ENCODE data around the gene CD14. TPM values are rescaled to one million over a fixed set of nuclear protein-coding genes. Genes with fewer than 3 reads are reported as not detected.

Gene CD14
- total RNA-seq, 6 experiments from 2014 or later: 0.84 to 1.9 (median 1.3) TPM

DNA sequence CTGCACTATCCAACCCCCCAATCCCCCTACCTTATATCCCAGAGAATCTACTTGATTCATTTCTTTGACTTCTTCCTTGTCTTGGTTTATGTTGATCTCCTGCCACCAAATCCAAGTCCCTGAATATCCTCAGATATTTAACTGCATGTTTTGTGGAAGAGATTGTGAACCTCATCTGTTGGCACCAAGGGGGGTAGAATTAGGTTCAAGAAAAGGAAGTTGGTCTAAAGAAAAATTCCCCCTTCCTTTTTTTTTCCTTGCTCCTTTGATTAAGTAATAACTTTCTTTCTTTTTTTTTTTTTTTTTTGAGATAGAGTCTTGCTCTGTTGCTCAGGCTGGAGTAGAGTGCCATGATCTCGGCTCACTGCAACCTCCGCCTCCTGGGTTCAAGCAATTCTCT, 526 bp upstream of the CD14 start:
- Mint-ChIP-seq H3K4me1 (ENCODE audit: low read depth) (peaks cover 30% of the 10 kb centered on the region), H3K9me3 (no peaks in the 10 kb centered on the region), H3K4me3 (peak overlapping the region; percentile 90), H3K27me3 (ENCODE audit: insufficient read depth) (no peaks in the 10 kb centered on the region; the same call in 1 of the 2 replicates), H3K36me3 (ENCODE audit: low read depth) (no peaks in the 10 kb centered on the region; the same call in 1 of the 2 replicates), H3K27ac (peak overlapping the region; percentile 66; the same call in 1 of the 2 replicates)
- DNase-seq: no peak
- TF ChIP-seq, protein P1, sequence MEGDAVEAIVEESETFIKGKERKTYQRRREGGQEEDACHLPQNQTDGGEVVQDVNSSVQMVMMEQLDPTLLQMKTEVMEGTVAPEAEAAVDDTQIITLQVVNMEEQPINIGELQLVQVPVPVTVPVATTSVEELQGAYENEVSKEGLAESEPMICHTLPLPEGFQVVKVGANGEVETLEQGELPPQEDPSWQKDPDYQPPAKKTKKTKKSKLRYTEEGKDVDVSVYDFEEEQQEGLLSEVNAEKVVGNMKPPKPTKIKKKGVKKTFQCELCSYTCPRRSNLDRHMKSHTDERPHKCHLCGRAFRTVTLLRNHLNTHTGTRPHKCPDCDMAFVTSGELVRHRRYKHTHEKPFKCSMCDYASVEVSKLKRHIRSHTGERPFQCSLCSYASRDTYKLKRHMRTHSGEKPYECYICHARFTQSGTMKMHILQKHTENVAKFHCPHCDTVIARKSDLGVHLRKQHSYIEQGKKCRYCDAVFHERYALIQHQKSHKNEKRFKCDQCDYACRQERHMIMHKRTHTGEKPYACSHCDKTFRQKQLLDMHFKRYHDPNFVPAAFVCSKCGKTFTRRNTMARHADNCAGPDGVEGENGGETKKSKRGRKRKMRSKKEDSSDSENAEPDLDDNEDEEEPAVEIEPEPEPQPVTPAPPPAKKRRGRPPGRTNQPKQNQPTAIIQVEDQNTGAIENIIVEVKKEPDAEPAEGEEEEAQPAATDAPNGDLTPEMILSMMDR (IDR thresholded peaks at IDR 0.05): no peak

GRCh38 chr5:140632366-140633020, 482 bp downstream of the CD14 start:
- DNase-seq: peak; percentile 9
- H3K36me3 Mint-ChIP-seq (ENCODE audit: low read depth): peaks cover 9% of the 10 kb centered on the region
- H3K9me3 Mint-ChIP-seq: peaks cover 9% of the 10 kb centered on the region
- H3K27me3 Mint-ChIP-seq (ENCODE audit: insufficient read depth): no peaks in the 10 kb centered on the region; the same call in none of the 2 replicates
- peak overlapping the region; percentile 66; the same call in 1 of the 2 replicates for H3K27ac Mint-ChIP-seq
- peak overlapping the region; percentile 90 for H3K4me3 Mint-ChIP-seq
- TF ChIP-seq, protein P1 (IDR thresholded peaks at IDR 0.05): no peak; the same call in 1 of the 2 replicates
- peaks cover 24% of the 10 kb centered on the region for H3K4me1 Mint-ChIP-seq (ENCODE audit: low read depth)

DNA sequence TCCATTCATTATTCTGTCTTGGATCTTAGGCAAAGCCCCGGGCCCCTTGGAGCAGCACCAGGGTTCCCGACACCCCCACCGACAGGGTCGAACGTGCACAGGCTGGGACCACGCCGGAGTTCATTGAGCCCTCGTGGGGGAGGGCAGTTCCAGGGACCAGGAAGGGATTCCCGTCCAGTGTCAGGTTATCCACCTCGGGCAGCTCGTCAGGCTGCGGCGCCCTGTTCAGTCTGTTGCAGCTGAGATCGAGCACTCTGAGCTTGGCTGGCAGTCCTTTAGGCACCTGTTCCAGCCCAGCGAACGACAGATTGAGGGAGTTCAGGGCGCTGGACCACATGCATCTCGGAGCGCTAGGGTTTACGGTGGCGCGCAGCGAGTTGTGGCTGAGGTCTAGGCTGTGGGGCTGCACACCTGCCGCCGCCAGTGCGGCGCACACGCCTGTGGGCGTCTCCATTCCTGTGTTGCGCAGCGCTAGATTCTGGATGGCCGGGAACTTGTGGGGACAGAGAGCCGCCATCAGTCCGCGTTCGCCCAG, 1.1 kb downstream of the CD14 start:
- Mint-ChIP-seq H3K9me3 (peaks cover 14% of the 10 kb centered on the region), H3K4me3 (peak overlapping the region; percentile 90), H3K27me3 (ENCODE audit: insufficient read depth) (no peaks in the 10 kb centered on the region; the same call in none of the 2 replicates), H3K36me3 (ENCODE audit: low read depth) (peaks cover 12% of the 10 kb centered on the region), H3K4me1 (ENCODE audit: low read depth) (peaks cover 24% of the 10 kb centered on the region), H3K27ac (no peak overlapping the region)
- TF ChIP-seq, protein P1 (IDR thresholded peaks at IDR 0.05): no peak
- no peak for DNase-seq

DNA sequence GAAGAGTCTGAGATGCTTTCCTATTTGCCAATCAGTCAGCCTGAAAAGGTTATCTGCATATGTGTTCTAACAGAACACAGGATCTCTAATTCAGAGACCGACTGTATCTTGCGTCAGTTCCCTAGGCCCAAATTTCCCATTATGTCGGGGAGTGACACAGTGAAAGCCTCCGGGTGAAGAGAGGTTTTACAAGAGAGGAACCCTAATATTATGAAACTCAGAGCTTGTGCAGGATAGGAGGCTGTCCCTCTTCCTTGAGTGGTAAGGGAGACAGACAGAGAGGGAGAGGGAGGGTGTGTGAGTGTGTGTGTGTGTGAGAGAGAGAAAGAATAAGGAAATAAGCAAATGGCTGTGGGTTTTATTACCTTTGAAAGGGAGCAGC, 1.9 kb downstream of the CD14 start:
- Mint-ChIP-seq H3K36me3 (ENCODE audit: low read depth) (peaks cover 12% of the 10 kb centered on the region), H3K27me3 (ENCODE audit: insufficient read depth) (no peaks in the 10 kb centered on the region; the same call in none of the 2 replicates), H3K4me1 (ENCODE audit: low read depth) (peaks cover 24% of the 10 kb centered on the region), H3K4me3 (no peak overlapping the region), H3K27ac (no peak overlapping the region), H3K9me3 (peaks cover 14% of the 10 kb centered on the region)
- TF ChIP-seq, protein P1 (IDR thresholded peaks at IDR 0.05): no peak
- DNase-seq: no peak

- H3K4me3 Mint-ChIP-seq: no peak overlapping the region
- peaks cover 14% of the 10 kb centered on the region for H3K9me3 Mint-ChIP-seq
- peaks cover 24% of the 10 kb centered on the region for H3K4me1 Mint-ChIP-seq (ENCODE audit: low read depth)
- TF ChIP-seq, protein P1 (IDR thresholded peaks at IDR 0.05): no peak
- H3K27me3 Mint-ChIP-seq (ENCODE audit: insufficient read depth): no peaks in the 10 kb centered on the region; the same call in none of the 2 replicates
- peak; percentile 55 for DNase-seq
- no peak overlapping the region for H3K27ac Mint-ChIP-seq
- H3K36me3 Mint-ChIP-seq (ENCODE audit: low read depth): peaks cover 12% of the 10 kb centered on the region
Observed at GRCh38 chr5:140630292-140631035, 2.5 kb downstream of the CD14 start.

Data from HFFc6 (cell line).